CMK (cell line): ENCODE measurements around the gene NKAPL.

Experiments
- DNase-seq: peaks from one replicate; pipeline ENCODE4 v3.0.0-alpha.2; 2010; ENCODE audit warnings: low read depth

Gene NKAPL

DNA sequence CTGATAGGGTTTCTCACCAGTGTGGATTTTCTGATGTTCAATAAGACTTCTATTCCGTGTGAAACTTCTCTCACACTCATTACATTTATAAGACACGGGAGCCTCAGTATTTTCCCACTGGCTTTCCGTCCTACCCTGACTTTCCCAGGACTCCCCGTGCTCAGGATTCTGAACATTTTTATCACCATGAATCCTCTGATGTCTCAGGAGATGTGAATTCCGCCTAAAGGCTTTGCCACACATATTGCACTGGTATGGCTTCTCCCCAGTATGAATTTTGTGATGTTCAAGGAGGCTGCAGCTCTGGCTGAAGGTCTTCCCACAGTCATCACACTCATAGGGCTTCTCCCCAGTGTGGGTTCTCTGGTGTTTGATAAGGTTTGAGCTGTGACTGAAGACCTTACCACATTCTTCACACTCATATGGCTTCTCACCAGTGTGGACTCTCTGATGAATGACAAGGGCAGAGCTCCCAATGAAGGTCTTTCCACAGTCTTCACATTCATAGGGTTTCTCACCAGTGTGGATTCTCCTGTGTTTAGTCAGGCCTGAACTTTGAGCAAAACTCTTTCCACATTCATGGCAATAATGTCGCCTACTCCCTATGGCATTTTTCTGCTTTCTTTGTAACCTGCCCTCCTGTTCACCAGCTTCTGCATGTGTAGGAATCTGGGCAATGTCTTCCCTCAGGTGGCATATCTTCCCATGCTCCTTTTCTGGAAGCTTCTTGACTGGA is 13.7 kb upstream of the NKAPL start:
- DNase-seq: no peak

DNA sequence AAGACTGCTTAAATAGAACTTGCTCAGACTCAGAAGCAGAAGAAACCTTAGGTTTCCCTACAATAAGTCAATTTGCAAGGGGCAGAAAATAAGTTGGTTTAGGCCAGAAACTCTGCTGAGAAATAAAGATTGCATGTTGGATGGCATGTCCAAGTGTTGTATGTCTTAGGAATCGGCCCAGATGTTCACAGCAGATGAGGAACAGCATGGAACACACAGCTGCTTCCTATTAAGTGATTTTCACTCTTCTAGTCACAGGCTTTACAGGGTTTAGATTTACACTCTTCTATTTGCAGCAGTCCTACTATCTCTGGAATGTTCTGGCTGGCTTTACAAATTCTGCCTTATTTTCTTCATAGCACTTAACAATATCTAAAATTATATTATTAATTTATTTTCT is 10.2 kb upstream of the NKAPL start:
- DNase-seq: no peak

DNA sequence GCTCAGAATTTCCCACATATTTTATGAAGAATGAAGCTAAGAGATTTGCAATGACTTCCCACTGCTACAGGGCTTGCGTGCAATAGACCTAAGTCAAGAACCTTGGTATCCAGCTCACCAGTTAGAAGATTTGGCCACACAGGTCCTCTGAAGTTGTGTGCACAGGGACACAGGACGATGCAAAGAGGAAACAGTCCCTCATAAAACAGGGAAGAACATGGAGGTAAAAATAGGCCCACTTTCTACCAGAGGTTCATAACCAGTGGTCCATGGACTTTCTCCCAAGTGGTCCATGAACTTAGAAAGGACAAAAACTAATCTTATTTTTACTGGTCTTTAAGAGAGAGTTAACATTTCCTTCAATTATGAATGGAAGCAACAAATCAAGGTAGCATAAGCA is 8.3 kb upstream of the NKAPL start:
- DNase-seq: no peak

DNA sequence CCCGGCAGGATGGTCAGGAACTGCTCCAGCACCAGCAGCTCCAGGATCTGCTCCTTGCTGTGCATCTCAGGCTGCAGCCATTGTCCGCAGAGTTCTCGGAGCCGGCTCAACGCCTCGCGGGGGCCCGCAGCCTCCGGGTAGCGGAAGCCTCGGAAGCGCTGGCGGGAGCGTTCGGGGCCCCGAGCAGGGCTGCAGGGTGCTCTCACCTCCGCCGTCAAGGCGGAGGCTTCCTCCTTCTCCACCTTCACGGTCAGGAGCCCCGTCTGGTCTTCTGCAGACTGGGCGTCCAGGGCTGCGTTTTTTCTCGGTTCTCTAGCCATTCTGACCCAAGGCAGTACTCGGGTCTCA is 7.5 kb upstream of the NKAPL start:
- DNase-seq: no peak

DNA sequence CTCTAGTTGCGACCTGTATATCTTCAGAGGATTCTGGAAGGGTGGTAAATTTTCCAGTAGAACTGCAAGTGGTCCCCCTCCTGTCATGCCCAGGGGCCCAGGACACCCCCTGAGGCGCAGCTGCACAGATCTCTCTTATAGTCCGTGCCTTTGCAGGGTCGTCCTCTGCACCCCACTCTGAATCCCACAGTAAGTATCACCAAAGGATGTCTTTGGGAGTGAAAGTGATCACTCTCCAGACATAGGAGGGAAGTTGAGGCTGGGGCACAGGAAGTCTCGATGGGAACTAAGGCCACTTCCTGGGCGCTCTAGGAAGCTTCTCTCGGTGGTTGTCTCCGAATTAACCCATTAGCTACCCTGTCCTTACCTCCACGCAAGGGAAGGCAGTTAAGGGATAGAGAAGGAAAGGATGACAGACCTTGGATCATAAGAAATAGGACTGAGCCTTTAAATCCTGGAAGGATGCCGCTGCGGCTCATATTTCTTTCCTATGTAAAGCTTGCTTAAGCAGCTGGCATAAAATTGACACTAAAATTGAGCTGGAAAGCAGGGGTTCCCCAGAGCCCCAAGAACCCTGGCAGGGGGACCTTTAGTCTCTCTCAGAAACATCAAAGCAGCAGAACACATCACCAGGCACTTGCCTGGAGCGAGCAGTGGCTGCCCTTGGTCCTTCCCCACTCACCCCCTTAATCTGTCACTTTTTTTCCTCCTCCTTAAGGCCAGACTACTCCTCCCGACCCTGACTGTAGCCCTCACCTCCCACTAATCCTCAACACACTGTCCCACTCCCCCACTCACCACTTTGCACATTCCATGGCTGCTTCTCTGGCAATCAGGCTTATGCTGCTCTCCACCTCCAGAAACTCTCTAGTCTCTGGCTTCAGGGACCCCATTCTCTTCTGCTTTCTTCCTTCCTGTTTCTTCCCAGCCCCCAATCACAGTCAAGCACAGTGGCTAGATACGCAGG is 6.8 kb upstream of the NKAPL start, which contains the start of gene ZKSCAN4:
ZKSCAN4 (minus strand) TSS at position 261 of the 967 bp plus-strand sequence. CDS start 289 bp downstream, outside the sequence.
- peak; percentile 54 for DNase-seq

DNA sequence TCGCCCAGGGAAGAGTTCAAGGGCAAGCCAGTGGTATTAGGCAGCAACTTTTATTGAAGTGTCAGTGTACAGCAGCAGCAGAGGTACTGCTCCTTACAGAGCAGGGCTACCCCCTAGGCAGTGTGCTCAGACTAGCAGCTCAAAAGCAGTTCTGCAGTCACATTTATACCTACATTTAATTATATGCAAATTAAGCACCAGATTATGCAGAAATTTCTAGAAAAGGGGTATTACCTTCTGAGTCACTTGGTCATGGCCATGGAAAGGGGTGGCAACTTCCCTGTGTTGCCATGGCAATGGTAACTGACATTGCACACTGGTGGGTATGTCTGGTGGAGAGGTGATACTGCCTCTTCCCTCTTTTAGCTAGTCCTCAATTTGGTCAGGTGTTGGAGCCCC is 5.0 kb upstream of the NKAPL start:
- no peak for DNase-seq

DNA sequence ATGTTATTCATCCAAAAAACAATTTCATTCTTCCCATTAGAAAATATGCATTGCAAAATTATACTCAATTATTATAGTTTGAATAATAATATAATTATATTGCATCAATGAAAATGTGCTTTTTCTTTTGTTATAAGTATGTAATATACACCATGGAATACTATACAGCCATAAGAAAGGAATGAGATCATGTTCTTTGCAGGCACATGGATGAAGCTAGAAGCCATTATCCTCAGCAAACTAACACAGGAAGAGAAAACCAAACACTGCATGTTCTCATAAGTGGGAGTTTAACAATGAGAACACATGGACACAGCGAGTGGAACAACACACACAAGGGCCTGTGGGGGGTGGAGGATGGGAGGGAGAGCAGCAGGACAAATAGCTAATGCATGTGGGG is 2.1 kb upstream of the NKAPL start:
- DNase-seq: no peak

DNA sequence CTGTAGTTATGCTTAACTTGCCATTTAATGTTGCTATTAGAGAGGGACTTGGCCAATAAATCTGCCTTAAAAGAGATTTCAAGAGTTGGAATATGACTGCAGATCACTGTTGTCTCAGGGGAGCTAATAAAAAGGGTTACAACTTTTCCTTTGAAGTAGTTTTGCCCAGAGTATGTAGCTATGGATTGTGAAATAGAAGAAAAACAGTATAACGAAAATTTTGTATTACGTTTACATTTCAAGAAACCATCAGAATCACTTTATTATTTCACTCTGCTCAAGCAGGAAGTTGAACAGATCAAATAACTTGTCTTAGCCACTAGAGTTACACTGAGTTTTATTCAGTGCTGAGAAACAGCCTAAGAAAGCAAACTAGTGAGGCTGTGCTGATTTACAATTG is 4.8 kb downstream of the NKAPL start:
- DNase-seq: no peak

DNA sequence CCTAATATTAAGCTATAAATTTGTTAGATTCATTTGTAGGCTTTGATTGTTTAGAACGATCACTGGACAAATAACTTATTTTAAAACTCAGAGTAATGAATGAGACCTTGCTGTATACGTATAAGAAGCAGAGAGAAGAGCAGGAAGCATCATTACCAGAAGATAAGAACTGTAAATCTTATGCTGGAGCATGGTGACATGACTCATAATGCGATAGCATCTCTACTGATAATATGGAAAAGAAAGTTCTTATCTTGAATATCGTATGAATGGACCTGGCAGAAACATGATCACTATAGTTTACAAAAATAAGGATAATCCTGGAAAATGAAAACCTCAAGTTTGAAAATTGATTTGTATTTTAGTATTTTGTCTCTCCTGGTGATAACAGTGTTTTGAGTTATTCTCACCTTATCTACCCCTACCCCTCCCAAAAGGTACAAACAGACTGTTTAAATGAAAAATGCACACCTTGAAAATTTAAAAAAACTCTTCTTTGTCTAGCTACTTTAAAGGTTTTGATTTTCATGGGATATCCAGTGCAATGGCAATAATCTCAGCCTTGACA is 5.8 kb downstream of the NKAPL start:
- DNase-seq: no peak

DNA sequence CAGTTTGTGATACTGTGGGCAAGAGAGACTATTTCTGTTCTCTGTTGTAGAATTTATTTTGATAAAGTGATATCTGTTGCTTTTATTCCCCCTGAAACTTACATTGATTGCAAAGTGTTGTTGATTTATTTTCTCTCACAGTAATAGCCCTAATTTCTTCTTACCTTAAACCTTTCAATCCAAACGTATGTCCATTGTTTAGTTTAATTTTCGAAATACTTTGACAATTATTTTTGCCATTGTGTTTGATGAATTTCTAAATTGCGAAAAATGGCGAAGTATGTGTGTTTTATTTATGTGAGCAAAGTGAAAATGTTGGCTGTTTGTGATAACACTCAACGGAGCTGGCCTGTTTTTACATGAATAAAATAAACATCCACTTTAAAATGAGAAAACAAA is 7.5 kb downstream of the NKAPL start:
- DNase-seq: no peak

DNA sequence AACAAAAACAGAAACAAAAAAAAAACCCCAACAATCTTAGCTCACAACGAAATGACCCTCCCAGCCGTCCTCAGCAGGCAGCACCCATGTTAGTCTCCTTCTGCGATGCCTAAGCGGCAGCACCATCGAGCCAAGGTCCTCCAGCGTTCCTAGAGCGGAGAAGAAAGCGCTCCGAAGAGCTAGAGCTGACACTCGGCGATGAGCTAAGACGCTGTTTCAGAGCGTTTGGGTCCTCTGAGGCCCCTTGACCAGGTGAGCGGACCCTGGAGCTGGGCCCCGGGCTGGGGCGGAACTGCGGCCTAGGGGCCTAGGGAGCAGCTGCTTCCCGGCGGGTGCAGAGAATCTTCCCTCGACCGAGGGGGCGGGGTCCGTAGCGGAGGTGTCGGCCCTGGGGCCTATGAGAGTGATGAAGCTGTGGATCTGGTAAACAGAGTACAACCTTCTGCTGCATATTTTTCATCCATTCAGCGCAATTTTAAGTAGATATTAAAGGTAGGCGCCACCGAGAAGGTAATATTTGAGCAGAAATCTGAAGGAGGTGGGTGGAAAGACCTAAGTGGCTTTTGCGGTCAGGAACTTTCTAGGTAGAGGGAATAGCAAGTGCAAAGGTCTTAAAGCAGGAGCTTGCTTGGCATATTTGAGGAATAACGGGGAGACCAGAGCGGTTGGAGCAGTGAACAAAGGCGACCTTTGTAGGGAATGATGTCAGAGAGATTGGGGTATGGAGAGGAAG is 8.0 kb downstream of the NKAPL start, which contains the start of gene ZSCAN26:
ZSCAN26 (plus strand) TSS at position 182 of the 733 bp plus-strand sequence. CDS start 4,777 bp downstream, outside the sequence.
- DNase-seq: peak; percentile 81

DNA sequence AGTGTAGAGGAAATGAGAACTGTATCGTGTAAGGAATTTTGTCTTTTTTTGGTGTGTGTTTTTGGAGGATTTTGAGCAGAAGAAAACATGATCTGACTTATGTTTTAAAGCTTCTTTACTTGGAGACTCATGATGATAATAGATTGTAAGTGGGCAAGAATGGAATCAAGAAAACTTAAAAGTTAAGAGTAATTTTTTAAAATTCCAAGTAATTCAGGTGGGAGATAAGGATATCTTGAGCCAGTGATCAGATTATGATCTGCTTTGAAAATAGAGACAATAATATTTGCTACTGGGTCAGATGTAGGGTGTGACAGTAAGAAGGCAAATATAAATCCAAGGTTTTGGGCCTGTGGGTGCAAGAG is 8.6 kb downstream of the NKAPL start:
- DNase-seq: no peak

DNA sequence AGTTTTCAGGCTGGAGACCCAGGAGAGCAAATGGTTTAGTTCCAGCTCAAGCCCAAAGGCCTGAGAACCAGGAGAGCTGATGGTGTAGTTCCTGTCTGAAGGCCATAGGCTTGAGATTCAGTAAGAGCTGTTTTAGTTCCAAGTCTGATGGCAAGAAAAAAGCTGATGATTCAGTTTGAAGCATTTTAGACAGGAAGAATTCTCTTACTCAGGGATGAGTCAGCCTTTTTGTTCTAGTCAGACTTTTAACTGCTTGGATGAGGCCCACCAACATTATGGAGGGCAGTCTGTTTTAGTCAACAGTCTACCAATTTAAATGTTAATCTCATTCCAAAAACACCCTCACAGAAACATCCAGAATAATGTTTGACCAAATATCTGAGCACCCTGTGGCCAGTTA is 10.4 kb downstream of the NKAPL start:
- DNase-seq: no peak

DNA sequence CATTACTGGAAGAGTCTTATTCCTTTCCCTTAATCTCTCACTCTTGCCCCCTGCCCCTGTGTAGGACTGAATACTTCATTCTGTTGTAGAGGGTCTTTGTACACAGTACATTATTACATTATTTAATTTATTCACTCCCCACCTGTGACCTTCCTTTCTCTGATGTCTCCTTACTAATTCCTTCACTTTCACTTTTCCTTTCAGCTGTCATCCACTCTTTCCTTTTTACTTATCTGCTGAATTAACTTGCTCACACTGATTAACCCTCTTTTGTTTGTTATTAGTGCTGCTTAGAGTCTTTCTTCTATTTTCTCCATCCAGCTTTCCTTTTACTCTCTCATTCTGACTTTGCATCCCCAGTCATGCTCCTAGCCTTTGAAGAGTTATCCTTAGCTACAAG is 15.8 kb downstream of the NKAPL start:
- DNase-seq: no peak

DNA sequence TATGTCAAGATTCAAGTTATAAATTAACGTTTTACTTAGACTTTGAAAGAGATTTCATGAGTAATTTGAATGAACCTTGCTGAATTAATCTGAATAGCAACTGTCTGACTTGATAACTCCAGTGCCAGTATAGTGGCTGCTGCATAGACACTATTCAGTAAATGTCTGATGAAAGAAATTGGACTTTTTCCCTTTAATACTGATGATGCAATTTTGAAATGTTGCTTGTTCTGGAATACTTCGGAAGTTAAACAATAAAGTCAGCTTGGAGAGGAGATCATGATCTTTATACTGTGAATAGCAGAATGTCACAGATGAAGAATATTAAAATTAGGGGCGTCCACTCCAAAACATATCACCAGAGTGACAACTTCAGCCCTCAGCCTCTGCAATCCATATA is 18.6 kb downstream of the NKAPL start:
- DNase-seq: no peak

DNA sequence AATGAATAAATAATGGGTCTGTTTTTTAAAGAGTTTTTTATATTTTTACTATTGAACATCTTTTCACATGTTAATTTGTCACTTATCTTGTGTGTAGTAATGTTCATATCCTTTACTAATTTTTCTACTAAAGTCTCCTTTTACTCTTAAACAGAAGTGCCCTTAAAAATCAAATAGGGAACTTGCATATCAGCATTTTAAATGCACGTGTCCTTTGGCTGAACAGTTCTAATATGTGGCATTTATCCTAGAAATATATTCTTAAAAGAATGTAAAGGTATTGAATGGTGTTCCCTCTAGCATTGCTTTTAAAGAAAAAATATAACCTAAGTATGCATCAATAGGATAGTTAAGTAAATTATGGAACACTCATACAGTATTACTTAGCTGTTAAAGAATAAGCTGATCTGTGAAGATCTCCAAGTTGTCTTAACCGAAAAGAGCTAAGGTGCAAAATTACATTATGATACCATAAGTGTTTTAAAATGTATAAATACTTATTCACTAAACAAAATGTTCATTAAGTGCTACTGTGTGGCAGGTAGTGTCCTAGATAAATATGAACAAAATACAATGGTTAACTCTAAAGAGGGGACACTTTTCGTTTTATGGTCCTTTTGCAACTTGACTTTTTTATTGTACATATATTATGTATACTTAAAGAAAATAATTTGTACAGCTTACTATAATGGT is 21.6 kb downstream of the NKAPL start:
- DNase-seq: no peak

DNA sequence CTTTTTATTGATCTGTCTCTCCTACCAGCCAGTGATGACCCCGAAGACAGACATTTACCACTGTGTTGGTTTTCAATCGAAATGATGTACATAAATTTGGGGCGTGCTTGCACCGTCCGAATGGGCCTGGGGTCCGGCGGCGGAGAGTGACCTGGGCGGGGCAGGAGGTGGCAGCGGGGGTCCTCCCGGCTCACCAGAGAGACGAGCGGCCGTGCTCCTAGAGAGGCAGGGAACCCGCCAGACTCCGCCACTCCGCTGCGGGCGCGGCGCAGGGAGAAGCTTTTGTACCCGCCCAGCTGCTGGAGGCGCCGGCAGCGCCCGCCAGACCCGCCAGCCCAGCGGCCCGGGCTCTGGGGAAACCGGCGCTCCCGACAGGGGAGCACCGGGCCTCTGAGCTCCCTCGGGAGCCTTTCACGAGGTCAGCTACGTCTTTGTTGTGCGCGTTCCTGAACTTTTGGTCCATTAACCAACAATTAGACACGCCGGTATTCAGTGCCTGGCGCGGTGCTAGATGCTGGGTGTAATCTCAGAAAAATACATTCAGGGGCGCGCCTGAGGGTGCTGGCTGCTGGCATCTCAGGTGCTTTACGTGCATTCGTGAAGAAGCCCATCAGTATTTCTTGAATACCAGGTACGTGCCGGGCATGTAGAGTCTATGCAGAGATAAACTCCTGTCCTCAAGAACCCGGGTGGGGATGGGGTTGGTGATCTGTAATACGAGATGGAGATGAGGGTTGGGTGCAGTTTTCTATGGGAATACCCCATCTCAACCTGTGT is 22.4 kb downstream of the NKAPL start, which contains the start of gene PGBD1:
PGBD1 (plus strand) TSS at position 285 of the 777 bp plus-strand sequence. CDS start 2,242 bp downstream, outside the sequence.
- peak; percentile 41 for DNase-seq

DNA sequence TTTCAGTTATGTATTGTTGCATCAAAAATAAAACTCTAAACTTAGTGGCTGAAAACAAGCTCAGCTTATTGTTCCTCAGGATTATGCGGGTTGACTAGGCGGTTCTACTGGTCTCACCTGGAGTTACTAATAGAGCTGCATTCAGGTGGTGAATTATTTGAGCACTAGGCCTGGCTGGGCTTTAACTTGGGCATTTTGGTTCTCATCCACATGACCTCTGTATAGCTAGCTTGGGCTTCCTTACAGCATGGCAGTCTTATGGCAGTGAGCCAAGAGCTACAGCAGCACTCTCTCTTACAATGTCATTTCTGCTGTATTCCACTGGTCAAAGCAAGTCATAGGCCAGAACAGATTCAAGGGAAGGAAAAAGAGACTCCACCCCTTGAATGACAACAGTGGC is 23.8 kb downstream of the NKAPL start:
- no peak for DNase-seq

DNA sequence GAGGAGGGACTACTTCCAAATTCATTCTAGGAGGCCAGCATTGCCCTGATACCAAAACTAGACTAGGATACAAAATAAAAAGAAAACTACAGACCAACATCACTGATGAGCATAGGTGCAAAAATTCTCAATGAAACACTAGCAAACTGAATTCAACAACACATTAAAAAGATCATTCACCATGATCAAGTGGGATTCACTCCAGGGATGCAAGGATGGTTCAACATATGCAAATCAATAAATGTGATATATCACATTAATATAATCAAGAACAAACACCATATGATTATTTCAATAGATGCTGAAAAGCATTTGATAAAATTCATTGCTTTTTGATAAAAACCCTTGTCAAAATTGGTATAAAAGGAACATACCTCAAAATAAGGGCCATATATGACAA is 32.5 kb downstream of the NKAPL start:
- DNase-seq: no peak

DNA sequence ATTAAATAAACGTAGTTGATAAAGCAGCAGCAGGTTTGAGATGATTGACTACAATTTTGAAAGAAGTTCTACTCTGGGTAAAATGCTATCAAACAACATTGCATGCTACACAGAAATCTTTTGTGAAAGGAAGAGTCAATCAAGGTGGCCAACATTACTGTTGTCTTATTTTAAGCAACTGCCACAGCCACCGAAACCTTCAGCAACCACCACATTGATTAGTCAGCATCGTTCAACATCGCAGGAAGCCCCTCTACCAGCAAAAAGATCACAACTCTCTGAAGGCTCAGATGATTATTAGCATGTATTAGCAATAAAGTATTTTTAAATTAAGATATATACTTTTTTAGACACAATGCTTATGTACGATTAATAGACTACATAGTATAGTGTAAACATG is 36.2 kb downstream of the NKAPL start:
- DNase-seq: no peak
